GM18907 (cell line): Measurements from ENCODE around the gene LHX2.

Experiments used
- ATAC-seq: cut with Tn5 transposase; IDR thresholded peaks from one replicate; pipeline ENCODE4 v1.9.1; 2021; ENCODE audit warnings: mild to moderate bottlenecking, moderate library complexity; ENCODE audit not compliant: unreplicated experiment

Gene LHX2

DNA sequence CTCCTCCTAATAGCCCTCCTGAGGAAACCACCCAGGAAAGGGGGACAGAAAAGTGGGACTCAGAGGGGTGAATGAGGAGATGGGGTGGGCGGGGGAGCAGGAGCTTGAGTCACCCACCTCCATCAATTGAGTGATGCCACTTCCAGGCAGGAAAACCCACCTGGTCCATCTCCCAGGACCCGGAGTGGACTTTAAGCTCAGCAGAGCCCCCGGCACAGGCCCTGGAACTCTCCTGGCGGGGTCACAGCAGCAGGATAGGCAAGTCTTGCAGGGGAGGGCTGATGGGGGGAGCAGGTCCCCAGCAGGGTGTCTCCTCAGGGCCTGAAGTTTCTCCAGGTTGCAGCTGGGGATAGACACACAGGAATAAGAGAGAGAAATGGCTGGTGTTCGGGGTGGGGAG, 40.8 kb downstream of the LHX2 start:
- ATAC-seq, result no peak

DNA sequence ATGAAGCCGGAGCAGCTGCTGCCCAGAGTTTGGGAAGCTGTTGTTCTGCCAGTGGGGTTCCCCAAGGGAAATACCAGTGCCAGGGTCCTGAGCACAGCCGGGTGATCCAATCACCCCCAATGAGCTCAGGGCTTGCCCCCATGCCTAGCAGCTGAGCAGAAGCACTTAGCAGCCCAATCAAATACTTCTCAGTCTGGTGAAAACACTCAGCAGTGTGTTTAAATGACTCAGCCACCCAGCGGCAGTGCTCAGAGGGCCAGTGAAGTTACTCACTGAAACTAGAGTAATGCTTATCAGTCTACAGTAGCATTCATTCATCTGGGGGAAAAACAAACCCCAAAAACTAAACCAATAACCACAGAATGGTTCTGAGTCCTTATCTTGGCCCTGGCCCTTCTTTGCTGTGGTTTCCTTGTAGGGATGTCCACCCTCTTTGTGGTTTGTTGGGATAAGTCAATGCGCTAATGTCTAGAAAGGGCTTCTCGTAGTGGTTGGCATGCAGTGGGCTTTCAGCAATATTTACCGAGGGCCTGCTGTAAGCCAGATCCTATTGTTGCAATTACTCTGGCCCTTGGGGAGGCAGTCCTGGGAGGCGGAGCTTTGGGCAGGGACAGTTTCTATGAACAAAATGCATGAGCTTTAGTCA, 43.1 kb downstream of the LHX2 start:
- ATAC-seq, result peak; percentile 97

DNA sequence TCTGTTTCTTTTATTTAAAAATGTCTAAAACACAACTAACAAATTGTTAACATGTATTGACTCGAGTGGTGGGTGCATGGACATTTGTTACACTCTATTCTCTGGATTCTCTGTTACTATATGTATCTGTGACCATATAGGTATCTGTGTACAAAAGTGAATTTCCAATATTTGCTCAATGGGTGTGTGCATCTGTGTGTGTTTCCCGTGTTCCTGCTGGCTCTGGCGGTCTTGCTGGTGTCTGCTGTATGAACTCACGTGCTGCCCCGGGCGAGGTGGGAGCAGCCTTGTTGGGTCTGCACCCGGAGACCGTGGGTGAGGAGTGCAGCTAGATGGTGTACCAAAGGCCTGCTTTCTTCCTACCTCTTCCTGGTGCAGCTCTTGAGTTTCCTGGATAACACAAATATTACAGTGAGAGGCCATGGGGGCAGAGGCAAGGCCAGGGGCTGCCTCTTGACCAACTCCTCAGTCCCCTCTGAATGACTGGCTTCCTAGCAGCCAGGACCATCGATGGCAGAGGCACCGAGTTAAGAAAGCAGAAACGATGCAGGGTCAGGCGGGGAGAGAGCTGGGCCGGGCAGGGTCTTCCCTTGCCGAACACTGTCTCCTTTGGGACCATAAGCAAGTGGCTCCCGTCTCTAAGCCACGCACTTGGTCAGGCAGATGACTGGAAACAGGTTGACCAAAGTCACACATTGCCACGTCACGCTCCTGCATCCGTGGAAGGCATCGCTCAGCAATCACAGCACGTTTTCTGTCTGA, 49.5 kb downstream of the LHX2 start:
- ATAC-seq, result no peak

DNA sequence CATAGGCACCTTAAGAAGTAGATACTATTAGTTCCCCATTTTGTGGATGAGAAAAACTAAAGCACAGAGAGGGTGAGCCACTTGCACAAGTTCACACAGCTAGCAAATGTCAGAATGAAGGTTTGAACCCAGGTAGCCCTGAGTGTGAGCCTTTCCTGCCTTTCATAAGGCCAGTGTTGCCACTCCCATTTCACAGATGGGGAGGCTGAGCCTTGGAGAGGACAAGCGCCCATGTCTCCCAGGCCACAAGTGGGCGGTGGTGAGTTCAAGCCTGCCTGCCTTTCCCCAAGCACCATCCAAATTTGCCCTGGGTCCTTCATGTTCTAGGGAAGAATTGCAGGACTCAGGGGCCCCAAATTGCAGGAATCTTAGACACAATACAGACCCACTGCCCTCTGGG, 50.6 kb downstream of the LHX2 start:
- no peak for ATAC-seq

DNA sequence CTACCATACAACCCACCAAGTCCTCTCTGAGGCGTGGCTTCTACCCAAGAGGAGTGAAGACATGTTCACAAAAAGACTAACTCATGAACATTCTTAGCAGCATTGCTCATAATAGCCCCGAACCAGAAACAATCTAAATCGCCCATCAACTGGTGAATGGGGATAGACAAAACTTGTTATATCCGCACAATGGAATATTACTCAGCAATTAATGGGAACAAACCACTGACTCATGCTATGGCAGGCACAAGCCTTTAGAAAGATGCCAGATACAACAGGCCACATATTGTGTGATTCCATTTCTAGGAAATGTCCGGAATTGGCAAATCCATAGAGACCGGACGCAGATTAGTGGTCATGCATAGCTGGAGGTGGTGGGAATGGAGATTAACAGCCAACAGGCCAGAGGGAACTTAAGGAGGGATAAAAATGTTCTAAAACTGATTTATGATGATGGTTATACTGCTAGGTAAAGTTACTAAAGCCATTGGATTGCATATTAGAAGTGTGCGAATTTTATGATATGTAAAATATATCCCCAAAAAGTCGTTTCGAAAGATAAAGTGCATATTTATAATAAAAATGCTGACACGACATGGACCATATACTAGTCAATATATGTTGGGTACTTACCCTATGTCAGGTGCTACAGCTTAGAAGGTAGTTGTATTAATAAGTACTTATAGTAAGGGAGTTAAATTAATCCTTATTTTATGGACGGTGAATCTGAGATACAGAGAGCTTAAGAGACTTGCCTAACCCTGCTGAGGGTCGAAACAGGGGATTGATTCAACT, 55.4 kb downstream of the LHX2 start:
- ATAC-seq, result no peak

DNA sequence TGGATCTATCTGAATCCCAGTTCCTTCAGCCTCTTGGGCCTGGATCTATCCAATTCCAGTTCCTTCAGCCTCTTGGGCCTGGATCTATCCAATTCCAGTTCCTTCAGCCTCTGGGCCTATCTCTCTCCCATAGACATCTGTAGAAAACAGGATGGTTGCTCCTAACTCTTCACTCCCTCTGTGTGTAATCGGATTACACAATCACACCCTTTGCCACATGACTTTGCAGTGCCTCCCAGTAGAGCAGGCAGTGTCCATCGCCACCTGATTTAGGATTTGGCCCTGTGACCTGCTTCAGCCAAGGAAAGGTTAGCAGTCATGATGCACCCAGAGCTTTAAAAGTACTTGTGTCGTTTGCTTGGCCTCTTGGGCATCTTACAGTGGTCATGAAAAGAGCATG, 56.7 kb downstream of the LHX2 start:
- ATAC-seq, result no peak

DNA sequence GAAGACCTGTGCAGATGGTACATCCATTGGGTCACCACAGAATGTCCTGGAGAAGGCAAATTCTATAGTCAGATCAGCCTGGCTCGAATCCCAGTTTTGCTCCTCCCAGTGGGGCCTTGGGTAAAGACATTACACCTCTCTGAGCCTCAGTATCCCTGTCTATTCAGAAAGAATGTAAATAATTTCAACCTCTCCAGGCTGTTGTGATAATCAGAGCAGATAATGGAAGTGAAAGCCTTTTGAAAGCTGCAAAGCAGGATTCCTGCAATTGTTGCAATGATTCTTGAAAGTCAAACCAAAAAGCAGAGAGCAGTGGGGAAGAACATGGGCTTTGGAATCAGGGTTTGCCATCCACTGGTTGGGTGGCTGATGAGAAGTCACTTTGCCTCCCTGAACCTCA, 63.2 kb downstream of the LHX2 start:
- ATAC-seq, result no peak

DNA sequence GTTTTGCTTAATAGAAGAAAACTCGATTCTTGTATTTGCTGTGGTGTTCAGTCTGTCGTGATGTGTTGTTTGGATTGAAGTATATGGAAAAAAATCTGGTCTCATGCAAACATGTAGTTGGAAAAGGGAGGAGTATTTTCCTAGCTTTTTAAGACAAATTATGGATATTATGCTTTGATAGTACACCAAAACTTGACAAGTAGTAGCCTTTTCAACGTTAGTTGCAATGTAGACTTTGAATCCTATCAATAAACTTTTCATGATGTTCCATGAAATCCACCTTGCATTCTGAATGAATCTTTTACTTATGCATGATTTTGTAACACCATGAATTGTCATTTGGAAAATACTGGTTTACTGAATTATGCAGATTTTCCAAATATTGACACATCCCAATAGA, 64.2 kb downstream of the LHX2 start:
- no peak for ATAC-seq

DNA sequence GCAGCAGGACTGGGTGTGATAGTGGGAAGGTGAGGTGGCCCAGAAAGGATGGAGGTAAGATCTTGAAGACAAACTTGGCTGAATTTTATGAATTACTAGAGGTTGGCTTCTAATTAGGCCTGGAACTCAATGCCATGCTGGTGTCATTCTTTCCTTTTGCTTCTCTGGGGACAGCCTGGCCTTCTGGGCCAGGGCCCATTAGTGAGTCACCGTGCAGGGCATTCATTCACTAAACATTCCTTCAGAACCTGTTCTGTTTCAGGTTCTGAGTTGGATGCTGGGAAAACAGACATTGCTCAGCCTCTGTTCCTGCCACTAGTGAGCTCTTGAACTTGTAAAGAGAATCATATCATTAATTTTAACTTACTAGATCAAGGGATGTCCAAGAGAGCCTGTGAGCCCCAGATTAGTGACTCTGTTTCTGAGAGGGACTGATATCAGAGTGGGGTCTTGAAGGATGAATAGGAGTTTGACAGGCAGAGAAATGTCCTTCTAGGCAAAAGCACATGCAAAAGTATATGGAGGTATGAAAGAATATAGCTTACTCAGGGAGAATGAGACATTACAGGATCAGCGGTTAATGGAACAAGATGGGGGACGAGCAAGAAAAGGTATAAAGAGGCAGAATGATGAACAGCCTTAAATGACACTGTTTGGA, 66.5 kb downstream of the LHX2 start:
- no peak for ATAC-seq

DNA sequence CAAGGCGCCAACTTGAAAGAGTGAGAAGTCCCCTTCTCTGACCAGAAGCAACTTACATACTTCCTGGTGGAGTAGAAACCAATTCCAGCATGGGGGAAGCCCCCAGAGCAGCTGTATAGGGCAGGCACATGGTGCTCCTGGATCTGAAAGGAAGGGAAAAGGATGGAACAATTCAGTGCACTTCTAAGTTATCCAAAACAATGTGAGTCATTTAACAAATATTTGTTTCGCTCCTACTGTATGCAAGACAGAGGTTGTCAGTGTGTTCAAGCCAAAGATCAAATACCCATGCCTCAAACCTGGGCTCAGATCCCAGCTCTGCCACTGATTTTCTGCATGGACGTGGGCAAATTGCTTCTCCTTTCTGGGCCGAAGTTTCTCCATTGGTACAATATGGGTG, 67.1 kb downstream of the LHX2 start:
- no peak for ATAC-seq

DNA sequence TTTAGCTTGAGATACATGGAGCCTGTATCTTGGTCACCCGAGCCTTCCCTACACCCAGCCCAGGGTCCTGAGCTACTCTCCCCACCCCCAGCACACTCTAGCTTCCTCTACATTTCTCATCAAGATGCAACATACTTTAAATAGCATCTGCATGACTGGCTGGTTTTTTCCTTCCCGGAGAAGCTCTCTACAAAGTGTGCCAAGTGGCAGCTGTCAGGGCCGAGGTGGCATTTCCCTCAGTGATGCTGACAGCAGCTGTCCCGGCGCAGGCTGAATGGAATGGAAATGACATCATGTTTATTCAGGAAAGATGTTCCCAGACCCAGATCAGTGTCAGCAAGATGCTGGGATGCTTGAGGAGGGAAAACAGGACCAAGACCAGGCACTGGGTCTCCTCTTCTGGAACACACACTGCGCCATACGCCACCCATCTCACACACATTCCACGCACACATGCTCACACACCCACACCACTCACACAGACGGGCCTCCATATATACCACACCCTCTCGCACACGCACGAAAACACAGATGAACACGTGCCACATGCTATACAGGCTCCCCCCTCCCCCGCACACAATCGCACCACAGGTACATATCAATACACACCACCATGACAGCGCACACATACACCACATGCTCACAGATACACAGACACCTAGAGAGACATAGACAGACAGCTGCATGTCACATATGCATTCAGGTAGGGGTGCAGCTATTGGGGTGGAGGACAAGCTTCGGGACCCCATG, 67.8 kb downstream of the LHX2 start:
- no peak for ATAC-seq

DNA sequence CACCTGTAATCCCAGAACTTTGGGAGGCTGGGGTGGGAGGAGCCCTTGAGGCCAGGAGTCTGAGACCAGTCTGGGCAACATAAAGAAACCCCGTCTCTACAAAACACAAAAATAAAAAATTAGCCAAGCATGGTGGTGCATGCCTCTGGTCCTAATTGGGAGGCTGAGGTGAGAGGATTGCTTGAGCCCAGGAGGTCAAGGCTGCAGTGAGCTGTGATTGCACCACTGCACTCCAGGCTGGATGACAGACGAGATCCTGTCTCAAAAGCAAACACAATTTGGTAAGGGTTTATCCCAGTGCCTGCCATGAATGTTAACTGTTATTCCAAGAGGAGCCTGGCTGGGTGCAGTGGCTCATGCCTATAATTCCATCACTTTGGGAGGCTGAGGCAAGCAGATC, 71.1 kb downstream of the LHX2 start:
- no peak for ATAC-seq
